Astrocyte (in vitro differentiated cells and primary cell): ENCODE data around the gene TSC2. TPM values are rescaled to one million over a fixed set of nuclear protein-coding genes. Genes with fewer than 3 reads are reported as not detected.
"Not testable (repeated sequence)": the region's sequence is repeated elsewhere in the genome, so short reads cannot be mapped to it uniquely, and the experiment has no call there.

Source experiments
- DNase-seq: peaks from one replicate; pipeline ENCODE4 v3.0.0-alpha.2; 2010; ENCODE audit warnings: low read depth
- FAIRE-seq: peaks from 2 replicates; lab custom pipeline; 2011; peaks lifted over from hg19 to GRCh38; lab: Jason Lieb, UNC
- H2AFZ ChIP-seq: 2 replicates; pipeline ENCODE4 v1.6.0; 2012; ENCODE audit warnings: low read depth, low read length, inconsistent platforms
- H3K27ac ChIP-seq: 2 replicates; pipeline ENCODE4 v1.5.1; 2011; ENCODE audit warnings: low read depth, low read length, inconsistent platforms
- H3K27me3 ChIP-seq: 2 replicates; pipeline ENCODE4 v1.6.0; 2011; ENCODE audit warnings: low read length, inconsistent platforms; ENCODE audit not compliant: insufficient read depth
- H3K36me3 ChIP-seq: 2 replicates; pipeline ENCODE4 v1.5.1; 2011; ENCODE audit warnings: low read length, inconsistent platforms; ENCODE audit not compliant: insufficient read depth
- H3K4me1 ChIP-seq: 2 replicates; pipeline ENCODE4 v1.5.1; 2011; ENCODE audit warnings: low read length, inconsistent platforms; ENCODE audit not compliant: insufficient read depth
- H3K4me2 ChIP-seq: 2 replicates; pipeline ENCODE4 v1.6.0; 2012; ENCODE audit warnings: low read length, inconsistent platforms
- H3K4me3 ChIP-seq: 2 replicates; pipeline ENCODE4 v1.5.1; 2011; ENCODE audit warnings: low read depth, mild to moderate bottlenecking, low read length, inconsistent platforms; ENCODE audit not compliant: insufficient read depth
- H3K79me2 ChIP-seq: 2 replicates; pipeline ENCODE4 v1.6.0; 2012; ENCODE audit warnings: mild to moderate bottlenecking, low read length, inconsistent platforms; ENCODE audit not compliant: insufficient read depth
- H3K9ac ChIP-seq: 2 replicates; pipeline ENCODE4 v1.6.0; 2012; ENCODE audit warnings: mild to moderate bottlenecking, low read length, inconsistent platforms
- H3K9me3 ChIP-seq: 2 replicates; pipeline ENCODE4 v1.5.1; 2012; ENCODE audit warnings: low read depth, mild to moderate bottlenecking, low read length, inconsistent platforms; ENCODE audit not compliant: insufficient read depth
- H4K20me1 ChIP-seq: 2 replicates; pipeline ENCODE4 v1.6.0; 2012; ENCODE audit warnings: low read length, inconsistent platforms; ENCODE audit not compliant: insufficient read depth
- H3K27ac Mint-ChIP-seq: one replicate; pipeline ENCODE4 v1.8.0; 2021; ENCODE audit warnings: mild to moderate bottlenecking, mixed read lengths; ENCODE audit not compliant: unreplicated experiment
- H3K27me3 Mint-ChIP-seq: one replicate; pipeline ENCODE4 v1.8.0; 2021; ENCODE audit warnings: low read depth, mixed read lengths; ENCODE audit not compliant: unreplicated experiment
- H3K36me3 Mint-ChIP-seq: one replicate; pipeline ENCODE4 v1.8.0; 2021; ENCODE audit warnings: low read depth, mixed read lengths; ENCODE audit not compliant: unreplicated experiment
- H3K4me1 Mint-ChIP-seq: one replicate; pipeline ENCODE4 v1.8.0; 2021; ENCODE audit warnings: low read depth, mixed read lengths; ENCODE audit not compliant: unreplicated experiment
- H3K4me3 Mint-ChIP-seq: one replicate; pipeline ENCODE4 v1.8.0; 2021; ENCODE audit warnings: mild to moderate bottlenecking, moderate library complexity, mixed read lengths; ENCODE audit not compliant: unreplicated experiment
- H3K9me3 Mint-ChIP-seq: one replicate; pipeline ENCODE4 v1.8.0; 2021; ENCODE audit warnings: mild to moderate bottlenecking, mixed read lengths; ENCODE audit not compliant: unreplicated experiment
- EZH2 ChIP-seq: IDR thresholded peaks from 2 replicates; pipeline ENCODE4 v1.6.1; 2012; ENCODE audit warnings: mild to moderate bottlenecking, low read length, inconsistent platforms; ENCODE audit not compliant: insufficient read depth
- total RNA-seq: library from RNA; stranded (reverse); gene quantifications from 2 replicates; pipeline ENCODE4 v1.2.1, GENCODE V29; 2021
- TF ChIP-seq, protein P1 (sequence below): IDR thresholded peaks from 2 replicates; pipeline ENCODE4 v1.5.1; 2011; ENCODE audit warnings: low read depth, mild to moderate bottlenecking, inconsistent platforms, low read length, moderate library complexity; ENCODE audit not compliant: insufficient read depth

Gene TSC2
- total RNA-seq, 1 donor from 2014 or later = 89.5 TPM

- H3K4me2 ChIP-seq = peak overlapping the region; percentile 99
- H3K9me3 ChIP-seq = no peaks in the 10 kb centered on the region
- Mint-ChIP-seq H3K36me3 (no peaks in the 10 kb centered on the region), H3K9me3 (no peaks in the 10 kb centered on the region), H3K27ac (peak overlapping the region; percentile 62), H3K4me1 (peaks cover 14% of the 10 kb centered on the region), H3K27me3 (no peaks in the 10 kb centered on the region), H3K4me3 (no peak overlapping the region)
- H2AFZ ChIP-seq = peak overlapping the region; percentile 65
- peak; percentile 59 for DNase-seq
- H4K20me1 ChIP-seq = peaks cover 17% of the 10 kb centered on the region
- no peak for FAIRE-seq
- peak overlapping the region; percentile 75 for H3K4me3 ChIP-seq
- peak overlapping the region; percentile 95 for H3K27ac ChIP-seq
- no peaks in the 10 kb centered on the region for H3K36me3 ChIP-seq
- no peaks in the 10 kb centered on the region for H3K27me3 ChIP-seq
- peaks cover 55% of the 10 kb centered on the region for H3K4me1 ChIP-seq
- peak overlapping the region; percentile 89 for H3K9ac ChIP-seq
- peaks cover 62% of the 10 kb centered on the region for H3K79me2 ChIP-seq
- TF ChIP-seq EZH2 = no peak
- TF ChIP-seq, protein P1, sequence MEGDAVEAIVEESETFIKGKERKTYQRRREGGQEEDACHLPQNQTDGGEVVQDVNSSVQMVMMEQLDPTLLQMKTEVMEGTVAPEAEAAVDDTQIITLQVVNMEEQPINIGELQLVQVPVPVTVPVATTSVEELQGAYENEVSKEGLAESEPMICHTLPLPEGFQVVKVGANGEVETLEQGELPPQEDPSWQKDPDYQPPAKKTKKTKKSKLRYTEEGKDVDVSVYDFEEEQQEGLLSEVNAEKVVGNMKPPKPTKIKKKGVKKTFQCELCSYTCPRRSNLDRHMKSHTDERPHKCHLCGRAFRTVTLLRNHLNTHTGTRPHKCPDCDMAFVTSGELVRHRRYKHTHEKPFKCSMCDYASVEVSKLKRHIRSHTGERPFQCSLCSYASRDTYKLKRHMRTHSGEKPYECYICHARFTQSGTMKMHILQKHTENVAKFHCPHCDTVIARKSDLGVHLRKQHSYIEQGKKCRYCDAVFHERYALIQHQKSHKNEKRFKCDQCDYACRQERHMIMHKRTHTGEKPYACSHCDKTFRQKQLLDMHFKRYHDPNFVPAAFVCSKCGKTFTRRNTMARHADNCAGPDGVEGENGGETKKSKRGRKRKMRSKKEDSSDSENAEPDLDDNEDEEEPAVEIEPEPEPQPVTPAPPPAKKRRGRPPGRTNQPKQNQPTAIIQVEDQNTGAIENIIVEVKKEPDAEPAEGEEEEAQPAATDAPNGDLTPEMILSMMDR = no peak
Measured at GRCh38 chr16:2033057-2033908, 14.5 kb upstream of the TSC2 start.

GRCh38 chr16:2033909-2034695 is 13.7 kb upstream of the TSC2 start:
- peaks cover 54% of the 10 kb centered on the region for H3K79me2 ChIP-seq
- Mint-ChIP-seq H3K4me1 (peaks cover 13% of the 10 kb centered on the region), H3K27ac (peak overlapping the region; percentile 62)
- H3K27me3 ChIP-seq, FAIRE-seq, H3K36me3 ChIP-seq, H3K4me3 Mint-ChIP-seq, H3K27me3 Mint-ChIP-seq, H3K9me3 ChIP-seq, H4K20me1 ChIP-seq, H3K9me3 Mint-ChIP-seq, H3K36me3 Mint-ChIP-seq: not testable (repeated sequence)
- peak overlapping the region; percentile 65 for H2AFZ ChIP-seq
- peak overlapping the region; percentile 95 for H3K27ac ChIP-seq
- H3K4me2 ChIP-seq = peak overlapping the region; percentile 99
- peak; percentile 20 for DNase-seq
- H3K9ac ChIP-seq = peak overlapping the region; percentile 89
- H3K4me3 ChIP-seq = peak overlapping the region; percentile 75
- H3K4me1 ChIP-seq = peaks cover 59% of the 10 kb centered on the region

DNA sequence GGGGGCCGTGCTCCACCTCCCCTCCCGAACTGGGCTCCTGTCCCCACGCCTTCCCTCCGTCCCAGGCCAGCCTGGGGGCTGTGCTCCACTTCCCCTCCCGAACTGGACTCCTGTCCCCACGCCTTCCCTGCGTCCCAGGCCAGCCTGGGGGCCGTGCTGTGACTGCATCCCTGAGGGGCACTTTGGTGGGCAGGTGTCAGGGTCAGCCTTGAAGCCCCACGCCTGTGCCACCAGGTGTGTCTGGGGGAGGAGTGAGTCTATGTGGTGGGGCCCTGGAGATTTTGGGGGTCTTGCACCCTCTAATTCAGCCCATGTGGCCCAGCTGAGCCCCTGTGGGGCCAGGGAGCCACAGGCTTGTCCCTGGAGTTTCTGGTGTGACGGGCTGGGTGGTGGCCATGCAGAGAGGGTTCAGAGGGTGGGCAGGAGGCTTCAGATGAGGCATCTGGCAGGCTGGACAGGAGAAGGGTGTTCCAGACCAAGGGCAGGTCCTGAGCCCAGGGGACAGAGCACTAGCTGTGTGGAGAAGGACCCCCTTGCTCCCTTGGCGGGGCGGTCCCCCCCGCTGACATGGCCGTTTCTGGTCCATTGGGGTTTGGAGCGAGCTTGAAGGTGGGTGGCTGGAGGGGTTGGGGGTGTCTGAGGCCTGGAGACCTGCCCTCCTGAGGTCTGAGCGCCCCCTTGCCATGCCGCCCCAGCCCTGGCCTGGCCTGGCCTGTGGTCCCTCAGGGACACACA is 12.9 kb upstream of the TSC2 start:
- H3K4me3 Mint-ChIP-seq = peak overlapping the region; percentile 67
- peak overlapping the region; percentile 84 for H3K4me2 ChIP-seq
- H3K4me1 Mint-ChIP-seq = peaks cover 15% of the 10 kb centered on the region
- H3K4me3 ChIP-seq = peak overlapping the region; percentile 39
- H3K9me3 ChIP-seq = no peaks in the 10 kb centered on the region
- no peak for DNase-seq
- FAIRE-seq = no peak
- H3K9ac ChIP-seq = peak overlapping the region; percentile 75
- peaks cover 4% of the 10 kb centered on the region for H4K20me1 ChIP-seq
- H3K4me1 ChIP-seq = peaks cover 66% of the 10 kb centered on the region
- no peak overlapping the region for H2AFZ ChIP-seq
- peak overlapping the region; percentile 90 for H3K27ac ChIP-seq
- no peak for TF ChIP-seq EZH2
- TF ChIP-seq, protein P1 = no peak
- no peaks in the 10 kb centered on the region for H3K9me3 Mint-ChIP-seq
- no peaks in the 10 kb centered on the region for H3K36me3 ChIP-seq
- H3K27me3 ChIP-seq = no peaks in the 10 kb centered on the region
- no peaks in the 10 kb centered on the region for H3K27me3 Mint-ChIP-seq
- H3K36me3 Mint-ChIP-seq = no peaks in the 10 kb centered on the region
- H3K79me2 ChIP-seq = peaks cover 46% of the 10 kb centered on the region
- no peak overlapping the region for H3K27ac Mint-ChIP-seq
